ENCODE data around the gene CDON.

- TF ChIP-seq POLR2A (IDR thresholded peaks at IDR 0.05; ENCODE audit: low read depth, low read length) = no peak
- no peak for TF ChIP-seq PAX5 (IDR thresholded peaks at IDR 0.05; ENCODE audit: insufficient read depth, low read length, severe bottlenecking)
- TF ChIP-seq POLR2AphosphoS5 (IDR thresholded peaks at IDR 0.05; ENCODE audit: low read depth, low read length) = no peak
- TF ChIP-seq SPI1 (IDR thresholded peaks at IDR 0.05; ENCODE audit: low read depth, low read length) = no peak
- TF ChIP-seq TAF1 (IDR thresholded peaks at IDR 0.05; ENCODE audit: low read depth, low read length) = no peak
These were observed 3.4 kb downstream of the CDON start for GRCh38 chr11:126059238-126059781.

Data from GM12891 (cell line).